ENCODE measurements around the gene XPO1. TPM values are rescaled to one million over a fixed set of nuclear protein-coding genes. Genes with fewer than 3 reads are reported as not detected.

The XPO1 gene
- total RNA-seq, 1 donor from 2014 or later, result 173 TPM

DNA sequence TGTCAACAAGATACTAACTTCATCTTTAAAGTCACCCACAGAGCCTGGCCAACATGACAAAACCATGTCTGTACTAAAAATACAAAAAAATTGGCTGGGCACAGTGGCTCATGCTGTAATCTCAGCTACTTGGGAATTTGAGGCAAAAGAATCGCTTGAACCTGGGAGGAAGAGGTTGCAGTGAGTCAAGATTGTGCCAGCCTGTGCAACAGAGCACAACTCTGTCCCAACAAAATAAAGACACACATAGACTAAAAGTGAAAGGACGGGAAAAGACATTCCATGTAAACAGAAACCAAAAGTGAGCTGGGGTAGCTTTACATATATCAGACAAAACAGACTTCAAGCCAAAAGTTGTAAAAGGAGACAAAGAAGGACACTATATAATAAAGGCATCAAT lies 102.1 kb downstream of the XPO1 start:
- peak; percentile 55 to 61 for DNase-seq (ENCODE audit: low read depth in 2 of 2)

DNA sequence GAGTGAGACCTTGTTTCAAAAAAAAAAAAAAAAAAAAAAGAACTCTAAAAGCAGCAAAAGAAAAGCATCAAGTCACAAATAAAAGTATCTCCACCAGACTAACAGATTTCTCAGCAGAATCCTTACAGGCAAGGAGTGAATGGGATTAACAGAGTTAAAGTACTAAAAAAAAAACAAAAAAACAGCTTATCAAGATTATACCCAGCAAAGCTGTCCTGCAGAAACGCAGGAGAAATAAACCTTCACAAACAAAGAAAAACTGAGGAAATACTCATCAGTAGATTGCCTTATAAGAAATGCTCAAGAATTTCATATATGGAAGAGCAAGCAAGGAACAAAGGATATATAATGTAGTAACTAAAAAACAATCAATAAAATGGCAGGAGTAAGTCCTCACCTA lies 102.9 kb downstream of the XPO1 start:
- no peak for DNase-seq (ENCODE audit: low read depth in 2 of 2)

DNA sequence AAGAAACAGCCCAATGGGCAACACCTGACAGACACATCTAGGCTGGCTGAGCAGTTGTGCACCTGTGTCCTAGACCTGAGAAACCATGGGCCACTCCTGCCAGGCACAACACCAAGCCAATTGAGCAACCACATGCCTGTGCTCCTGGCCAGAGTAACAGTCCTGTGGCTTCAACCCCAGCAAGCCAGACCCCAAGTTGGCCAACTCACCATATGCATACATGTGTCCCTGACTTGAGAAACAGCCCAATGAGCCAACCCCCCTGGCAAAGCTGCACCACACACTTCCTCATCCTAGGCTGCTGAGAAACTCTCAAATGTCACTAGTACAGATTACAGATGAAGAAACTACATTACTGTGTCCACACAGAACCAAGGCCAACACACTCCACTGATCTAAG lies 103.8 kb downstream of the XPO1 start:
- DNase-seq (ENCODE audit: low read depth in 2 of 2), result no peak

DNA sequence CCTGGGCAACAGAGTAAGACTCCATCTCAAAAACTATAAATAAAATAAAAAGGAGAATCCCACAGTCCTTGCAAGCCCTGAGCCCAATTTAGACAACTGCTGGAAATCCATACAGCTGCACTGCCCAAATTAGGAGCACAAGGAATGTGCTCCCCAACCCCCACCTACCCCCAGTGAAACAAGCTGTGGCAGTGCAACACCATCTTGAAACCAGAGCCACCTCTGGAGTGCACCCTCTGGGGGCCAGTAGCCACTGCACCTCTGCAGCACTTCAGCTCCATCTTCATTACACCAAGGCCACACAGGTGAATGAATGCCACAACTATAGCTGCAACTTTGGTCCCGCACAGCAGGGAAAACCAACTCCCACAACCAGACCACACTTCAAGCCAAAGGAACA lies 104.5 kb downstream of the XPO1 start:
- DNase-seq (ENCODE audit: low read depth in 2 of 2), result no peak

DNA sequence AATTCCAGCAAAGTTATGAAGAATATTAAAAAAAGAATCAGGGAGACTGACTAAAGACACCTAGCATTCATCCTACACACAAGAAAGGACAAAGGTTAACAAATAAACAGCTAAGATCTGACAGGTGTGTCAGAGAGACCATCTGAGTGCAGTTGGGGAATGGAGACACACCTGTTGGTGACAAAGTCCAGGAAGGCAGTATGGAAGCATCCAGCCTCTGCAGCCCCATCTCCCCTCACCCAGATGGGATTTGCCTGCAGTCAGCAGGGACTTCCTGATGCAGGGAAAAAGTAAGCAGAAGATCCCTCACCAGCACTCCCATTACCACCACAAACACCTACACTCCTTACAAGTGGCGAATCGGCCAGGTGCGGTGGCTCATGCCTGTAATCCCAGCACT lies 105.2 kb downstream of the XPO1 start:
- DNase-seq (ENCODE audit: low read depth in 2 of 2), result no peak

DNA sequence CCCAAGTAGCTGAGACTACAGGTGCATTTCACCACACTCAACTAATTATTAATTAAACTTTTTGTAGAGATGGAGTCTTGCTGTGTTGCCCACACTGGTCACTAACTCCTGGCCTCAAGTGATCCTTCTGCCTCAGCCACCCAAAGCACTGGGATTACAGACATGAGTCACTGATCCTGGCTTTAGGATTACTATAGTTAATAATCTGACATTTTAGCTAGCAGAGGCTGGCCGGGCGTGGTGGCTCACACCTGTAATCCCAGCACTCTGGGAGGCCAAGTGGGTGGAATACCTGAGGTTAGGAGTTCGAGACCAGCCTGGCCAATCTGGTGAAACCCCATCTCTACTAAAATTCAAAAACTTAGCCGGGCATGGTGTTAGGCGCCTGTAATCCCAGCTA lies 106.8 kb downstream of the XPO1 start:
- DNase-seq (ENCODE audit: low read depth in 2 of 2), result no peak

Other genes with a start within 250 kb of the XPO1 start
- 64.9 and 91.5 TPM in 2 replicates for gene USP34, start 67.3 kb downstream of the XPO1 start, total RNA-seq

All from lung microvascular endothelial cell (primary cell).